Neuron (in vitro differentiated cells): ENCODE measurements around the gene MRS2.

Source experiments
- H2AFZ ChIP-seq: one replicate; pipeline ENCODE4 v1.6.1; 2013; ENCODE audit warnings: low read depth, mild to moderate bottlenecking, inconsistent platforms, low read length, moderate library complexity
- H3K27me3 ChIP-seq: one replicate; pipeline ENCODE4 v1.6.1; 2013; ENCODE audit warnings: low read length; ENCODE audit not compliant: insufficient read depth
- H3K36me3 ChIP-seq: one replicate; pipeline ENCODE4 v1.6.1; 2013; ENCODE audit warnings: low read length; ENCODE audit not compliant: insufficient read depth
- H3K4me1 ChIP-seq: one replicate; pipeline ENCODE4 v1.6.1; 2013; ENCODE audit warnings: low read length; ENCODE audit not compliant: insufficient read depth
- H3K4me3 ChIP-seq: 2 replicates; pipeline ENCODE4 v1.5.1; 2013; ENCODE audit warnings: mild to moderate bottlenecking, low read length, moderate library complexity
- H3K9me3 ChIP-seq: one replicate; pipeline ENCODE4 v1.6.1; 2013; ENCODE audit warnings: low read length

Gene MRS2

GRCh38 chr6:24428615-24429014, 25.9 kb downstream of the MRS2 start:
- H3K36me3 ChIP-seq, result peaks cover 38% of the 10 kb centered on the region
- H3K4me1 ChIP-seq, result no peaks in the 10 kb centered on the region
- H3K27me3 ChIP-seq, result no peaks in the 10 kb centered on the region
- H3K4me3 ChIP-seq, result no peak overlapping the region
- H2AFZ ChIP-seq, result no peak overlapping the region
- no peaks in the 10 kb centered on the region for H3K9me3 ChIP-seq

- Histone ChIP-seq H3K4me1 (no peaks in the 10 kb centered on the region), H2AFZ (no peak overlapping the region), H3K36me3 (peaks cover 33% of the 10 kb centered on the region), H3K4me3 (no peak overlapping the region), H3K9me3 (no peaks in the 10 kb centered on the region), H3K27me3 (no peaks in the 10 kb centered on the region)
Observed at GRCh38 chr6:24429146-24429545, 26.4 kb downstream of the MRS2 start.

- Histone ChIP-seq H3K4me1 (no peaks in the 10 kb centered on the region), H3K9me3 (no peaks in the 10 kb centered on the region), H3K36me3 (peaks cover 23% of the 10 kb centered on the region), H2AFZ (no peak overlapping the region), H3K27me3 (no peaks in the 10 kb centered on the region), H3K4me3 (no peak overlapping the region)
Observed at GRCh38 chr6:24430086-24430485, 27.4 kb downstream of the MRS2 start.

- H3K9me3 ChIP-seq, result no peaks in the 10 kb centered on the region
Observed at GRCh38 chr6:24431045-24431451, 28.3 kb downstream of the MRS2 start.

GRCh38 chr6:24432611-24433010, 29.9 kb downstream of the MRS2 start:
- H3K27me3 ChIP-seq, result no peaks in the 10 kb centered on the region
- H3K36me3 ChIP-seq, result peaks cover 3% of the 10 kb centered on the region
- H3K4me1 ChIP-seq, result no peaks in the 10 kb centered on the region
- H3K4me3 ChIP-seq, result no peak overlapping the region
- no peak overlapping the region for H2AFZ ChIP-seq
- H3K9me3 ChIP-seq, result no peaks in the 10 kb centered on the region

More at GRCh38 chr6:24431045-24431451, 28.3 kb downstream of the MRS2 start:
- Histone ChIP-seq H3K27me3 (no peaks in the 10 kb centered on the region), H3K4me1 (no peaks in the 10 kb centered on the region), H3K36me3 (peaks cover 14% of the 10 kb centered on the region), H3K4me3 (no peak overlapping the region), H2AFZ (no peak overlapping the region)

- no peaks in the 10 kb centered on the region for H3K36me3 ChIP-seq
- no peak overlapping the region for H3K4me3 ChIP-seq
- H3K27me3 ChIP-seq, result no peaks in the 10 kb centered on the region
- no peak overlapping the region for H2AFZ ChIP-seq
- H3K9me3 ChIP-seq, result no peaks in the 10 kb centered on the region
- H3K4me1 ChIP-seq, result no peaks in the 10 kb centered on the region
Observed at GRCh38 chr6:24436979-24437378, 34.2 kb downstream of the MRS2 start.

- H2AFZ ChIP-seq, result no peak overlapping the region
- no peaks in the 10 kb centered on the region for H3K4me1 ChIP-seq
- H3K9me3 ChIP-seq, result no peaks in the 10 kb centered on the region
- no peaks in the 10 kb centered on the region for H3K36me3 ChIP-seq
- no peak overlapping the region for H3K4me3 ChIP-seq
- H3K27me3 ChIP-seq, result no peaks in the 10 kb centered on the region
Observed at GRCh38 chr6:24439858-24440539, 37.3 kb downstream of the MRS2 start.

- H3K27me3 ChIP-seq, result no peaks in the 10 kb centered on the region
- H3K4me1 ChIP-seq, result no peaks in the 10 kb centered on the region
- no peaks in the 10 kb centered on the region for H3K9me3 ChIP-seq
- no peaks in the 10 kb centered on the region for H3K36me3 ChIP-seq
- no peak overlapping the region for H3K4me3 ChIP-seq
- no peak overlapping the region for H2AFZ ChIP-seq
Observed at GRCh38 chr6:24440897-24441598, 38.3 kb downstream of the MRS2 start.

GRCh38 chr6:24441599-24441904, 38.8 kb downstream of the MRS2 start:
- no peaks in the 10 kb centered on the region for H3K9me3 ChIP-seq
- no peaks in the 10 kb centered on the region for H3K36me3 ChIP-seq
- H2AFZ ChIP-seq, result no peak overlapping the region
- H3K4me3 ChIP-seq, result no peak overlapping the region
- no peaks in the 10 kb centered on the region for H3K4me1 ChIP-seq
- no peaks in the 10 kb centered on the region for H3K27me3 ChIP-seq

- Histone ChIP-seq H2AFZ (no peak overlapping the region), H3K36me3 (no peaks in the 10 kb centered on the region), H3K27me3 (no peaks in the 10 kb centered on the region), H3K9me3 (no peaks in the 10 kb centered on the region), H3K4me1 (no peaks in the 10 kb centered on the region), H3K4me3 (no peak overlapping the region)
Observed at GRCh38 chr6:24444588-24444987, 41.9 kb downstream of the MRS2 start.

- Histone ChIP-seq H3K4me3 (no peak overlapping the region), H3K9me3 (no peaks in the 10 kb centered on the region), H3K27me3 (no peaks in the 10 kb centered on the region), H3K36me3 (no peaks in the 10 kb centered on the region), H3K4me1 (no peaks in the 10 kb centered on the region), H2AFZ (no peak overlapping the region)
Observed at GRCh38 chr6:24445704-24446103, 43.0 kb downstream of the MRS2 start.

- Histone ChIP-seq H3K4me3 (no peak overlapping the region), H3K9me3 (no peaks in the 10 kb centered on the region), H3K27me3 (no peaks in the 10 kb centered on the region), H3K36me3 (no peaks in the 10 kb centered on the region), H3K4me1 (no peaks in the 10 kb centered on the region), H2AFZ (no peak overlapping the region)
Observed at GRCh38 chr6:24446670-24447069, 43.9 kb downstream of the MRS2 start.

- Histone ChIP-seq H2AFZ (no peak overlapping the region), H3K27me3 (no peaks in the 10 kb centered on the region), H3K4me1 (no peaks in the 10 kb centered on the region), H3K36me3 (no peaks in the 10 kb centered on the region), H3K9me3 (no peaks in the 10 kb centered on the region), H3K4me3 (no peak overlapping the region)
Observed at GRCh38 chr6:24448396-24448795, 45.7 kb downstream of the MRS2 start.
